ENCODE measurements around the gene NECAB3. TPM values are rescaled to one million over a fixed set of nuclear protein-coding genes. Genes with fewer than 3 reads are reported as not detected.
A peak's percentile ranks its signal among the peaks of the same experiment; 100 is the strongest.
"Not testable (repeated sequence)": the region's sequence is repeated elsewhere in the genome, so short reads cannot be mapped to it uniquely, and the experiment has no call there.

NECAB3 gene
- total RNA-seq, 3 donors from 2014 or later (not counting 1 experiment from before 2014, with no cell fraction given): 9.7 to 18.1 (median 13.4) TPM

DNA sequence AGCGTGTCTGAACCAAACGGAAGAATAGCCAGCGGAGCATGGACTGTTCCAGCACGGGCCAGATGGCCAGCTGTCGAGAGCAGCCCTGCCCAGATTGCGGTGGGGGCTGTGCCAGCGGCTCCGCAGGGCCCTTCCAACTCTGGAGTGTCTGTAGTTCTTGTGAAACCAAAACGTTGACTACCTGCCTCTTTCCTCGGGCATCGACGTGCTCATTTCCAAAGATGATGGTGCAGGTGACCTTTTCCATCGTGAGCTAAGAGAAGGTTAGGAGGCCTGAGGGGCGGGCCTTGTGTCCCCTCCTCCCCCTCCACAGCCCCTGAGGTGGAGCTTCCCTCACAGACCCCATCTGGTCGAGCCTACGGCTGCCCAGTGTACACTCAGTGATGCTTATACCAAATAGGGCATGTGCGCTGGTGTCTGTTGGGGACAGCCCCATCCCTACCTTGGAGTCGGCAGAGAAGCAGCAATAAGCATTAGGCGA, 25.0 kb downstream of the NECAB3 start:
- Mint-ChIP-seq H3K27me3 (ENCODE audit: low read depth in 2 of 2) (no peaks in the 10 kb centered on the region), H3K4me3 (no peak overlapping the region), H3K9me3 (no peaks in the 10 kb centered on the region), H3K4me1 (peaks cover 21 to 23% of the 10 kb centered on the region in 2 donors), H3K27ac (no peak overlapping the region), H3K36me3 (no peaks in the 10 kb centered on the region)
- intact Hi-C loops (cut with micrococcal nuclease): no loop called here
- DNase-seq (no peak), ATAC-seq (no peak)
- H3K27ac ChIP-seq (ENCODE audit: low read length): no peak overlapping the region
- peaks cover 37% of the 10 kb centered on the region for H3K4me1 ChIP-seq (ENCODE audit: control insufficient read depth, insufficient read depth, low read length)
- TF ChIP-seq, protein P1, sequence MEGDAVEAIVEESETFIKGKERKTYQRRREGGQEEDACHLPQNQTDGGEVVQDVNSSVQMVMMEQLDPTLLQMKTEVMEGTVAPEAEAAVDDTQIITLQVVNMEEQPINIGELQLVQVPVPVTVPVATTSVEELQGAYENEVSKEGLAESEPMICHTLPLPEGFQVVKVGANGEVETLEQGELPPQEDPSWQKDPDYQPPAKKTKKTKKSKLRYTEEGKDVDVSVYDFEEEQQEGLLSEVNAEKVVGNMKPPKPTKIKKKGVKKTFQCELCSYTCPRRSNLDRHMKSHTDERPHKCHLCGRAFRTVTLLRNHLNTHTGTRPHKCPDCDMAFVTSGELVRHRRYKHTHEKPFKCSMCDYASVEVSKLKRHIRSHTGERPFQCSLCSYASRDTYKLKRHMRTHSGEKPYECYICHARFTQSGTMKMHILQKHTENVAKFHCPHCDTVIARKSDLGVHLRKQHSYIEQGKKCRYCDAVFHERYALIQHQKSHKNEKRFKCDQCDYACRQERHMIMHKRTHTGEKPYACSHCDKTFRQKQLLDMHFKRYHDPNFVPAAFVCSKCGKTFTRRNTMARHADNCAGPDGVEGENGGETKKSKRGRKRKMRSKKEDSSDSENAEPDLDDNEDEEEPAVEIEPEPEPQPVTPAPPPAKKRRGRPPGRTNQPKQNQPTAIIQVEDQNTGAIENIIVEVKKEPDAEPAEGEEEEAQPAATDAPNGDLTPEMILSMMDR (IDR thresholded peaks at IDR 0.05): no peak
- H3K27me3 ChIP-seq (ENCODE audit: control insufficient read depth, insufficient read depth, low read length): no peaks in the 10 kb centered on the region
- 90% methylated on average over 19 of the region's 19 CpGs for WGBS (ENCODE audit: insufficient coverage)
- H3K9me3 ChIP-seq (ENCODE audit: control insufficient read depth, insufficient read depth, low read length): no peaks in the 10 kb centered on the region
- H3K36me3 ChIP-seq (ENCODE audit: control insufficient read depth, insufficient read depth, low read length): peaks cover 9% of the 10 kb centered on the region
- no peak overlapping the region for H3K4me3 ChIP-seq (ENCODE audit: low read length)

DNA sequence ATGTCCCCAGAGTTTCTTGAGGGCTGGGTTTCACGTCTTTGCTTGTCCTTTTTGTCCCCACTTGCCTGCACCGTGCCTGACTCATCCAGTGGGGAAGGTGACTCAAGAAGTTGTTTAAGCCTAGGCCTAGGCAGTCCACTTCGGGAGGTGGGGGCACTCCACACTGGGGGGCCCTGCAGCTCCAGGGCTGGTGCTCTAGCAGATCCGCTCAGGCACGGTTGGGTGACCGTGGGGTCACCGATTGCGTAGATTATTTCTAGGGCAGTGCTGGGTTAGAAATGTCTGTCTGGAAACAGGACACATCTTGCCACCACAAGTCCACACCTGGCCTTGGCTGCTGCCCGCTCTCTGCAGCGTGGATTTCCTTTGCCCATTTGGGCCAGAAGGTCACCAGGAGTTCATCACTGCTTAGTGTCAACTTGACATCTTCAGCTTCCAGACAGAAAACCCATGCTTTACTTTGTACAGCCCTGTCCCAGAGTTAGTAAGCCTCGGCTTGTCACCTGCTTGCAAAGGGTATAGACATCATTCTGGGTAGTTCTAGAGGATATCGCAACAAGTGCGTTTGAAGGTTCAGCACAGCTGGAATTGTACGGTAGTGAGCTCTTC, 25.7 kb downstream of the NECAB3 start:
- WGBS (ENCODE audit: insufficient coverage): 63% methylated on average over 14 of the region's 14 CpGs
- Mint-ChIP-seq H3K4me1 (peaks cover 21 to 22% of the 10 kb centered on the region in 2 donors), H3K27ac (peak overlapping the region in 1 of 2 donors; percentile 72), H3K9me3 (no peaks in the 10 kb centered on the region), H3K4me3 (peak overlapping the region; percentile 21), H3K27me3 (ENCODE audit: low read depth in 2 of 2) (no peaks in the 10 kb centered on the region), H3K36me3 (no peaks in the 10 kb centered on the region)
- H3K27me3 ChIP-seq (ENCODE audit: control insufficient read depth, insufficient read depth, low read length): no peaks in the 10 kb centered on the region
- DNase-seq: no peak
- H3K27ac ChIP-seq (ENCODE audit: low read length): no peak overlapping the region
- intact Hi-C loops (cut with micrococcal nuclease): no loop called here
- no peaks in the 10 kb centered on the region for H3K9me3 ChIP-seq (ENCODE audit: control insufficient read depth, insufficient read depth, low read length)
- peak in 1 of 3 donors; percentile 59 for ATAC-seq
- TF ChIP-seq, protein P1 (IDR thresholded peaks at IDR 0.05): no peak
- H3K4me3 ChIP-seq (ENCODE audit: low read length): no peak overlapping the region
- peaks cover 37% of the 10 kb centered on the region for H3K4me1 ChIP-seq (ENCODE audit: control insufficient read depth, insufficient read depth, low read length)
- peaks cover 14% of the 10 kb centered on the region for H3K36me3 ChIP-seq (ENCODE audit: control insufficient read depth, insufficient read depth, low read length)

DNA sequence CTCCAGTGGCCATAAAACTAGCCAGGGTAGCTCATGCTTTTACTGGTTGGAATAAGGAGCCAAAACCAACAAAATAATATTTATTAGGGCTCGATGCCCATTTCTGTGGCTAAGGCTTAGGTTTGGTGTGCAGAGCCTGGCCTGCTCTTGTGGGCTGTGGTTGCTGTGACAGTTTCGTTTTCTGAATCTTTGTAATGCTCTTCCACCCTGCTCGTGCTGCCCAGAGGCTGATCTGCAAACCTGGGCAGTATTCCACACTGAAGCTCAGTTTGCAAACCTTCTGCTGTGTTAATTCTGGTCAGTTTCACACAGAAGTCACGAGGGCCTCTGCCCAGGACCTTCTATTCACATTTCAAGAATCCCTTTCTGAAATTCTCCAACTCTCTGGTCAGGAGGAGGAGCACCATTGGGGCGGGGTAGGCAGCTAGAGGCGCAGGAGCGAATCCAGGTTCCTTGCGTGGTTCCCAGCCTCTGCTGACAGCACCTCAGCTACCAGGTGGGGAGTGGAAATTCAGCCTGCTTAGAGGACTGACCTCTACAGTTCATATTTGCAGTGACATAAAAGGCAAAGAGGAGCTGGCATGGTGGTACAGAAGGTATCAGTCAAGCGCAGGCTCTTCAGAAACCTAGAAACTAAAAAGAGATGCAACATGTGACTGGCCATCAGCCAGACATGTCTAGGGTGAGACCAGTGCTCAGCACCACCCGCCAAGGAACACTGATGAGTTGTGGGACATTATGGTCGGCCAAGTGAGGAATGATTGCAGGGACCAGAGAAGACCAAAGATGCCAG, 26.4 kb downstream of the NECAB3 start:
- Mint-ChIP-seq H3K36me3 (no peaks in the 10 kb centered on the region), H3K9me3 (no peaks in the 10 kb centered on the region), H3K4me3 (peak overlapping the region; percentile 56), H3K27me3 (ENCODE audit: low read depth in 2 of 2) (no peaks in the 10 kb centered on the region), H3K27ac (peak overlapping the region; percentile 38 to 72), H3K4me1 (peaks cover 18 to 21% of the 10 kb centered on the region in 2 donors)
- peak overlapping the region; percentile 5 for H3K27ac ChIP-seq (ENCODE audit: low read length)
- DNase-seq (peak in 1 of 2 donors; percentile 47), ATAC-seq (peak; percentile 76 to 94 (median 79))
- intact Hi-C loops (cut with micrococcal nuclease): no loop called here
- H3K9me3 ChIP-seq (ENCODE audit: control insufficient read depth, insufficient read depth, low read length): no peaks in the 10 kb centered on the region
- H3K27me3 ChIP-seq (ENCODE audit: control insufficient read depth, insufficient read depth, low read length): no peaks in the 10 kb centered on the region
- H3K4me1 ChIP-seq (ENCODE audit: control insufficient read depth, insufficient read depth, low read length): peaks cover 37% of the 10 kb centered on the region
- H3K36me3 ChIP-seq (ENCODE audit: control insufficient read depth, insufficient read depth, low read length): peaks cover 14% of the 10 kb centered on the region
- H3K4me3 ChIP-seq (ENCODE audit: low read length): no peak overlapping the region
- TF ChIP-seq, protein P1 (IDR thresholded peaks at IDR 0.05): no peak
- 60% methylated on average over 11 of the region's 11 CpGs for whole genome bisulfite sequencing (ENCODE audit: insufficient coverage)

DNA sequence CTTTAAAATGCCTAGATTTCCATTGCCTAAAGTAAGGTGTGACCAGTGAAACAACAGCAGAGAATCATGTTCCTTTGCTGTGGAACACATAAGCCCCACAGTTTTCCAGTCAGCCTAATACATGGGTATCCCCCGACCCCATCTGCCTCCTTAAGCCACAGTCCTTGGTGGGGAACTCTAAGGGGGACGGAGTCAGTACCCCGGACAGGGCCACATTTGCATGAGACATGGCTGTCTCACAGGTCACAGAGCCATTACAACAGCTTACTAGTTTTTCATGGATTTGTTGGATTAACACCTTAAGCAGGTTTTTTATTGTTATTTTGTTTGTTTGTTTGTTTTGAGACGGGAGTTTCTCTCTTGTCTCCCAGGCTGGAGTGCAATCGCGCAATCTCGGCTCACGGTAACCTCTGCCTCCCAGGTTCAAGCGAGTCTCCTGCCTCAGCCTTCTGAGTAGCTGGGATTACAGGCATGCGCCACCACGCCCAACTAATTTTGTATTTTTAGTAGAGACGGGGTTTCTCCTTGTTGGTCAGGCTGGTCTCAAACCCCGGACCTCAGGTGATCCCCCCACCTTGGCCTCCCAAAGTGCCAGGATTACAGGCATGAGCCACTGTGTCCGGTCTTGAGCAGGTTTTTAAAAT, 27.1 kb downstream of the NECAB3 start:
- Histone ChIP-seq H3K4me1 (ENCODE audit: control insufficient read depth, insufficient read depth, low read length) (peaks cover 37% of the 10 kb centered on the region), H3K27ac (ENCODE audit: low read length) (peak overlapping the region; percentile 5), H3K36me3 (ENCODE audit: control insufficient read depth, insufficient read depth, low read length) (peaks cover 14% of the 10 kb centered on the region)
- 80% methylated on average over 14 of the region's 14 CpGs for WGBS (ENCODE audit: insufficient coverage)
- H3K4me3 ChIP-seq (ENCODE audit: low read length); H3K9me3 ChIP-seq (ENCODE audit: control insufficient read depth, insufficient read depth, low read length); H3K9me3 Mint-ChIP-seq; intact Hi-C loops (cut with micrococcal nuclease); H3K27me3 ChIP-seq (ENCODE audit: control insufficient read depth, insufficient read depth, low read length); H3K4me3 Mint-ChIP-seq; DNase-seq; H3K27me3 Mint-ChIP-seq (ENCODE audit: low read depth in 2 of 2); H3K36me3 Mint-ChIP-seq; ATAC-seq: not testable (repeated sequence)
- Mint-ChIP-seq H3K4me1 (peaks cover 18 to 21% of the 10 kb centered on the region in 2 donors), H3K27ac (peak overlapping the region in 1 of 2 donors; percentile 72)
